ENCODE results near the gene SLC4A11.
"Not testable (repeated sequence)": the region's sequence is repeated elsewhere in the genome, so short reads cannot be mapped to it uniquely, and the experiment has no call there.

Gene SLC4A11

DNA sequence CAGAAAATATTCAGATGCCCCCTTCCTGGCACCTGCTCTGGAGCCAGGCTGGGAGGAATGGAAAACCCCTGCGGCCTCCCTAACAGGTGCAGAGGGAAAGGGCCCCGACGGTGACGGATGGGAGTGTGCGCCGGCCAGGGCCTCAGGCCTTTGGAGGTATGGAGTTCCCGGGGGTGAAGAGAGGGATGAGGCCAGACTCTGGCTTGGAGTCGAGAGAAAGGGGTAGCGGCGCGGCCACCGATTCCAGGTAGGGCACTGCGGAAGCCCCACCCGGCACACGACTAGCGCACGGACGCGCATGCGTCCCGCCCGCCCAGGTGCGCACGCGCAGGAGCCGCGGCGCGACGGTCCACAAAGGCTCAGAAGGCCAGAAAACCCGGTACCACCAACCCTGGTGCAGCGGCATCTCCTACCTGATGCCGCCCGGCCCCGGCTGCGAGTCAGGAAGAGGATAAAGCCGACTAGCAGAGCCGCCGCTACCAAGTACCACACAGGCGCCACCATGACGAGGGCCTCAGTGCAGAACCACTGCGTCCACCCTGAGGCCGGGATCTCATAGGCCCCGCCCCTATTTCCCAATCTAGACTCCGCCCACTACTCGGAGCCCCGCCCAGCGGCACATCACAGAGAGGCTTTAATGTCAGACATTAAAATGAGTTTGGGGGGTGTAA, 34.7 kb downstream of the SLC4A11 start, which contains the start of gene DDRGK1:
Gene DDRGK1 (minus strand): TSS at position 559 of the 671 bp plus-strand sequence. CDS start 55 bp downstream, at position 504.
- peak; percentile 86 to 97 (median 88) for DNase-seq (ENCODE audit: low read depth in 2 of 3, low spot score in 1 of 3)

DNA sequence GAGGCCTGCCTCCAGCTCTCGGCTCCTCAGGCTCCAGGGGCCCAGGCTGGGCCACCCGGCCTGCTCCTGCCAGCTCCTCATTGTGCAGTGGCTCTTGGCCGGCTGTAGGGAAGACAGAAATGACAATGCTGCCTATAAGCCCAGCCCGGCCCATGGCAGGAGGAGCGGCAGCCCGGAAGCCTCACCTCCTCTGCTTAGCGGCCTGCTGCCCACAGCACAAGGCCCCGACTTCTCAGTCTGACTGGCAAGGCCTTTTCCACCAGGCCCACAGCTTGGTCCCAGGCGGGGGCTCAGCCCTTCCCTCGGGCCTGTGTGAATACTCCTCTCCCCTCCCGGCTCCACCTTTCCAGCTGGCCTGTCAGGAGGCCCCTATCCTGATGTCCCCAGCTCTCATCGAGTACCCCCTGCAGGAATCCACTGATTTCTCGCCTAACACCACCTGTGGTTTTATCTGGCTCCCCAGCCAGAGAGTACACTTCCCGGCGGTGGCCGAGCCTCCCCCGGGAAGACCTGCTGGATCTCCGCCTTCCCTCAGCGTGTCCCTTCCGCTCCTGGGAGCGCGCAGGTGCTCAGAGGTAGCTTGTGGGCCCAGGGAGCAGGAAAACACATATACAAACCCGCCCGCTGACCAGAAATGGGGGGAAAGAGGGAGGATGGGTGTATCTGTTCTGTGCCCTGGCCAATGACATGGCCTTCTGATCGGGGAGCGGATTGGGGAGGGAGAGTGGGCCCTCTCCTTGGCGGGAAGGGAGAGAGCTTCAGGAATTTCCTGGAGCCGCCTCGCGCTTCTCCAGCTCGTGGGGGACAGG, 35.5 kb downstream of the SLC4A11 start:
- peak; percentile 9 to 29 (median 21) for DNase-seq (ENCODE audit: low read depth in 2 of 3, low spot score in 1 of 3)

DNA sequence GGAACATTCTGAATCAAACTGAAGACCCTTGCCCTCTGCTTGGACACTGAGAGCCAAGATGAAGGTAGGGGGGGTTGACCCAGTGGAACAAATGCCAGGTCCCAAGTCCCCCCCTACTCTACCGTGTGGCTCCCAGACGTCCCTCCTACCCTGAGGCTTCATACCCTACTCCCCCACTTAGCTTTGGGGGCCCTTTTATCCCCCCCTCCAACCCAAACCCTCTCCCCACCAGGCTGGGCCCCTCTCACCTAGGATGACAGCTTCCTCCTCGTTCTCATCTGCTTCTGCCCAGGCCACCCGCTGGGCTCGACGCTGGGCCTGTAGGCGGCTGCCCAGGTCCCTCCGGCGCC, 36.0 kb downstream of the SLC4A11 start:
- no peak for DNase-seq (ENCODE audit: low read depth in 2 of 3, low spot score in 1 of 3)

DNA sequence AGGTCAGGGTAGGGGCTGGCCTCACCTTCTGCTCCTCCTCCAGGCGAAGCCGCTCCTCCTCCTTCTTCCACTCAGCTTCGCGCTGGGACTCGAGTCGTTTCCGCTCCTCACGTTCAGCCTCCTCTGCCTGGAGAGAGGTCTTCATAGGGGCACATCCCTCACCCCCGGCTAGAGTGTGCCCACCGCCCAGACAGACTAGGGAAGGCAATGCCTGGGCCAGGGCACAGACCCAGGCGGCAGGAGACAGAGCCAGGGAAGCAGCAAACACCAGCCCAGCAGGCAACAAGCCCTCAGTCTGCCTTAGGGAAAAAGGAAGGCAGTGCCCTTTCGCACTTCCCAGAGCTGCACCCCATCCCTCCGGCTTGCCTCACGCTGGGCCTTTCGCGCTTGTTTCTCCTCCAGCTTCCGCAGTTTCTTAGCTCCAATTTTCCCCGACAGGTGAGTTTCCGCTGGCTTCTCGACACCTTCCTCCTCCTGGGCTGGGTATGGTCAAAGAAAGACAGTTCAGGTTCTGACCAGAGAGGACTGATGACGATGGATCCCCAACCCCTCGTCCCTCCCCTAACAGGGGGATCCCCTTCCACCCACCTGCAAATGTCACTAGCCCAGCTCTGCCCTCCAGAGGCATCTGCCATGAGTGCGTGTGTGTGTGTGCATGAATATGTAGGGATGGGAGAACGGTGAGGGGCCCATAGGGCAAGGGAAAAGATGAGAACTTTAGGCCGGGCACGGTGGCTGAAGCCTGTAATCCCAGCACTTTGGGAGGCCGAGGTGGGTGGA, 38.8 kb downstream of the SLC4A11 start:
- no peak for DNase-seq (ENCODE audit: low read depth in 2 of 3, low spot score in 1 of 3)

DNA sequence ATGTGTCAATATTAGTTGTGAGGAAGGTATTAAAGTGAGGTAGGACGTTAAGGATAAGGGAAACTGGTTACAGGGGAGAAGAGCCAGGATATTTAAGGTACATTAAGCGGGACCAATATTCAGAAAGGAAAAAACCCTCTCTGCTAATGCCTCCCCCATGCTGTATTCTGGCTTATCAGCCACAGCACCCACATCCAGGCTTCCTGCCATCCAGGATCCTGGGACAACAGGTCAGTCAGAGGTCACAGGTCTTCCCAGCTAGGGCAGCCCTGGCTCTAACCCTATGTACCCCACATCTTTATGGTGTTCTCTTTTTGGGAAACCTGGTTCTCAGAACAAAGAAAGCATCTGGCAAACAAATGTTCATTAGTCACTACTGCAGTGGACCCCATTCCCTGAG, 39.8 kb downstream of the SLC4A11 start:
- DNase-seq (ENCODE audit: low read depth in 2 of 3, low spot score in 1 of 3), result no peak

DNA sequence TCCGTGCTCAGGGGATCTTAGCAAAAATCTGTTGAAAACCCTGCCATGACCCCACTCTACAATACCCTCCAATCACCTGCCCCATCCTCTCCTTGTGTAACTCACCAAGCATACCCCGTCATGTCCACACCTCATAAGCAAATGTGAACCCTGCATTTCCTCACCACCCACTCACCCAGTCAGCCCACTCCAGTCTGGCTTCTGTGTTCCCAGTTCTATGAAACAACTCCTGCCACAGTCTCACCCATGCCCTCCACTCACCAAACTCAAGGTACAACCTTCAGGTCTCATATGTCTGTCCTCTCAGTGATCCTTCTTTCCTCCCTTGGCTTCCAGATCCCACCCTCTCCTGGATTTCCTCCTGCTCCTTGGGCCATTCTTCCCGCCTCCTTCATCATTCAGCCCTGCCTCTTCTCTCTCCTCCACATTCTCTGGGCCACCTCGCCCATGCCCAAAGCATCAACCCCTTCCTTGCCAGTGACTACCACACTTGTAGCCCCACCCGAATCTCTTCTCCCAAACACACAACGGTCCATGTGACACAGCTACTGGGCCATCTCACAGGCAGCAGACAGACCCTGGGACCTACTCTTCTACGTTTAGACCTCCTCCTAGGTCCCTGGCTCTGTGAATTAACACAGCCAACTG, 43.3 kb downstream of the SLC4A11 start:
- DNase-seq (ENCODE audit: low read depth in 2 of 3, low spot score in 1 of 3), result no peak

DNA sequence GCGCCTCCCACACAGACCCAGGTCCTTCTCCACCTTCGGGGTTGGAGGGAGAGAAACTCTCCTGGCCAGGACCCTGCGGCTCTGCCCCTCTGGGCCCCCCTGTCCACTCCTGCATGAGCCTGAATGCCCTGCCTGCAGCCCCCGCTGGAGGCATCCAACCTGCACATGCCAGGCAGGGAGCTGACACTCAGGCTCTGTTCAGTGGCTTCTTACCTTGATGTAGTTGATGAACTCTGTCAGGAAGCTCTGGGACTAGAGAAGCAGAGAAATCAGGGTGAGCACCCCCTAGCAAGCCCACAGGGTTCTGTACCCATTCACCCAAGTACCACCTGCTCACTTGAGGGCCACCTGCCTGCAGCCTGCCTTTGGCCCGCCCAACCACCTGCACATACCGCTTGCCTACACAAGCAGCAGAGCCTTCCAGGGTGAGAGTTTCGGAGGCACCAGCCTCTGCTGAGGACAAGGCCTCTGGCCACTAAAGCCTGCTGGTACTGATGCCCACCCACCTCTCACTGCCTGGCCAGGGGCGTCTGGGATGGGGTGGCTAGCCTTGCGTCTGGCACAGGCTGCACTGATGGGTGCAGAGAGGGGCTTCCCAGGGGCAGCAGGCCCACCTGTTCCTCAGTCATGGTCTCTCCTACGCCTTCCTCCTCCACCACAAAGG, 44.2 kb downstream of the SLC4A11 start:
- no peak for DNase-seq (ENCODE audit: low read depth in 2 of 3, low spot score in 1 of 3)

DNA sequence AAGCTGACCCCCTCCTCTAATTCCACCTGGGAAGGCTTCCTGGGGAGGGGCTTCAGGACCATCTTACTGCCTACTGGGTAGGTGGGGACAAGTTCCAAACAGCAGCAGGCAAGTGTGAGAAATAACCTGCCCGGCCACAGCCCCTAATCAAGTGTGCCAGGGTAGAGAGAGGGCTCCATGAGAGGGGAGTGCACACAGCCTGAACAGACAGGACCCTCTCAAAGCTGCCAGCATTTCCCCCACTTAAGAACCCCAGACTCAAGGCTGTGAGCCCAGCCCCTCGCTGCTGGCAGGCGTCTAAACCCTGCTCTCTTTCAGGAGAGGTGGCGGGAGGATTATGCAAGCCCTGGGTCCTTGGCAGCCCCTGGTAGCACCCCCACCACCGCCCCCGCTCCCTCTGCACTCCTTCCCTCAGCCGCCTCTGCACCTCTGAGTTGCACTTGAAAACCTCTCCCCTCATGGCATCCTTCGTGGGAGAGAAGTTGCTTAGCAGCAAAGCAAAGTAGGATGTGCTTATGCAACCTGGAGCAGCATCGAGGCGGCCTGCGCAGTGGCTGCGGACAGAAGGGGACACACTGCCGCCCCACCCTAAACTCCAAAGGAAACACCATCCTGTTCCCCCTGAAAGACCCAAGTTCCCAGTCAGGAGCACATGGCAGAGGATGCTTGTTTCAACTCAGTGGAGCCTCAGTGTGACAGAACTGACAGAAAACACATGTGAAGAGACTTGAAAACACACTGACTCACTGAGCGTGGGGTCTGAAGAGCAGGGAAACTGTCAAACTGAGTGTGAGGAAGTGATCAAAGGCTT, 45.0 kb downstream of the SLC4A11 start:
- no peak for DNase-seq (ENCODE audit: low read depth in 2 of 3, low spot score in 1 of 3)

DNA sequence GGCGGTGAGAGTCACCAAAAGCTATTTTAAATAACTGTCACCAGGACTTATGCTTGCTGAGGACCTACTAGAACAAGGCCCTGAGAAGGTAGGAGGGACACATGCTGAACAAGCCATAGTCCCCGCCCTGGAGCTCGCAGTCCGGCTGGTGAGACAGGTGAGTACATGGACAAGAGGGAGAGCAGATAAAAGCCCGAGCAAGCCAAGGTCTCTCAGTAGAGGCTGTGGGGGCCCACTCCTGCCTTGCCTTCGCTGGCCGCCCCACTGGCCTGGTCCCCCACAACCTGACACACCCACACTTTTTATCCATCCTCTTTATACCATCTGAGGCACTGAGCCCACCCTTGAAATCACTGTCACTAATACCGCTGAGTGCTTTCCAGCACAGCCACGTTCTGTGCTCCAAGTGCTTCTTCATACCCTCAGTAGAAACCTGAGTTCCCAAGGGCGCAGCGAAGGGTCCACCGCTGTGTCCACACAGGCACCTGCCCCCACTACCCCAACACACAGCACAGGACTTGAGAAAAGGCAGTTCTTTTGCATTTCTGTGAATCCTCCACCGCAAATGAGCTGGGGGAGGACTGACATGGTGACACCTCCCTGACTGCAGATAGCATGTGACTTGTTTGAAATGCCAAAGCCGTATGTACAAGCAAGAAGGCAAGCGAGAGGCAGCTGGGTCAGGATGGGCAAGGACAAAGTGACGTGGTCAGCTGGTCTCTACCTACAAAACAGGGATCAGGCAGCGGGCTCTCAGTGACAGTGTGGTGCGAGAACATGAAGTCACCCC, 46.6 kb downstream of the SLC4A11 start:
- no peak for DNase-seq (ENCODE audit: low read depth in 2 of 3, low spot score in 1 of 3)

DNA sequence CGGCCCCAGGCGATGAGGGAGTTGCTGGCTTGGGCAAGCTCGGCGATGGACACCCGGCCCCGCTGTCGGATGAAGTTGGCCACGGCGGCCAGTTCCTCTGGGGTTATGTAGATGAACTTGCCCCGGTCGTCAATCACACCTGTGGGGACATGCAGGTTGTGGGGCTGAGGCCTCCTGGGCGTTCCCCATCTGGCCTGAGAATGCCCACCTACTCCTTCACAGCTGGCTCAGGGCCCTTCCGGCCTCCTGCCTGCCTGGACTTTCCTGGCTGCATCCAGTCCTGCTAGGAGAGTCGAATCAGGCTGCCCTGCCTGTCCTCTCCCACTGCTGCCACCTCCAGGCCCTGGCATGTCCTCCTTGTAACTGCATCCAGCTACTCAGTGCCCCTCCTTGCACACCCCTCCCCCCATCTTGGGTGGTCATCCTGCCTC, 48.3 kb downstream of the SLC4A11 start:
- no peak for DNase-seq (ENCODE audit: low read depth in 2 of 3, low spot score in 1 of 3)

DNA sequence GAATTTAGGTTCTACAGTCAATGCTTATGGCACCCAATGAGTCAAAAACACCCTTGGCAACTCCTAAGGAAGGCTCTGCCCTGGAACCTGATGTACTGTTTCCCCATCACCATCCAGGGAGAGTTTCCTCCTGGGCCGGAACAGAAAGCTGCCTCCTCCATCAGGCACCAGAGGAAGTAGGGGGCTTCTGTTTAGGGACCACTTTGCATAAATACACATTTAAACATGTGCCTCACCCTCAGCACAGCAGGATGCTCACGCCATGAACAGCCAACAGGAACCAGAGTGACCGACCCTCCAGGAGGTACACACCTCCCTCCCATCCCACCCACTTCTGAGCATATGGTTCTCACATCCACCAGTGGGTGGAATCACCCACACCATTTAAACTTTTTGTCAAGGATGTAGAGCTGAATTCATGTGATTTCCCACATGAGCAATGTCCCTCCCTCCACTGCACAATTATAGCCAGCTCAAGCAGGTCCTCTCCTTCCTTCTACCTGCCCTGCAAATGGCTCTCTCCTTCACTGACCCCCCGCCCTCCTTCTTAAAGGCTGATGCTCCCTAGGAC, 49.3 kb downstream of the SLC4A11 start:
- no peak for DNase-seq (ENCODE audit: low read depth in 2 of 3, low spot score in 1 of 3)

DNA sequence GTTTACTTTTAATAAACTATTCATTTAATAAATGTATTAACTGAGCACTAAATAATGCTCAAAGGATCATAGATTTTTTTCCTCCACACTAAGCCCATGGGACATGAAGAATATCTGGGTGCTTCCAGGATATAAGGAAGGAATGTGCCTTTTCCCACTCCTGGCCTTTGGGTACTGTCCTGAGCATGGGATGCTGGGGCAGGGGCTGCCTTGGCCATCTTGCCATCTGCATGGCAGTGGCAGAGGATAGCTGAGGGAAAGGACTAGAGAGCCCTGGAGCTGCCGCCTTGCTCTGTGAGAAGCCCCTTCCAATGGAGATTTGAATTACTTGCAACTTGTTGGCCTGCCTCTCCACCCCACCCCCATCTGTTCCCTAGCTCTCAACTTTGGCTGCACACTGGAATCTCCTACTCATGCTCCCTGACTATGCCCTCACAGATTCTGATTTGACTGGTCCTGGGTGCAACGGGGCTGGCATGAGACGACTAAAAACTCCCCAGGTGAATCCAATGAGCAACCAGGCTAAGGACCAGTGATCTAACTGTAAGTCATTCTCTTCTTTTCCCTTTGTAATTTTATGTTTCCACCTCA, 50.1 kb downstream of the SLC4A11 start:
- no peak for DNase-seq (ENCODE audit: low read depth in 2 of 3, low spot score in 1 of 3)

DNA sequence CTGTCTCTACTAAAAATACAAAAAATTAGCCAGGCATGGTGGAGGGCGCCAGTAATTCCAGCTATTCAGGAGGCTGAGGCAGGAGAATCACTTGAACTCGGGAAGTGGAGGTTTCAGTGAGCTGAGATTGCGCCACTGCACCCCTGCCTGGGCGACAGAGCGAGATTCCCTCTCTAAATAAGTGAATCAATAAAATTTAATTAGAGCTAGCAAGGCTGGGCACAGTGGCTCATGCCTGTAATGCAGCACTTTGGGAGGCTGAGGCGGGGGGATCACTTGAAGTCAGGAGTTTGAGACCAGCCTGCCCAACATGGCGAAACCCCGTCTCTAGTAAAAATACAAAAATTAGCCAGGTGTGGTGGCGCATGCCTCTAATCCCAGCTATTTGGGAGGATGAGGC, 51.1 kb downstream of the SLC4A11 start:
- DNase-seq (ENCODE audit: low read depth in 2 of 3, low spot score in 1 of 3), result not testable (repeated sequence)

DNA sequence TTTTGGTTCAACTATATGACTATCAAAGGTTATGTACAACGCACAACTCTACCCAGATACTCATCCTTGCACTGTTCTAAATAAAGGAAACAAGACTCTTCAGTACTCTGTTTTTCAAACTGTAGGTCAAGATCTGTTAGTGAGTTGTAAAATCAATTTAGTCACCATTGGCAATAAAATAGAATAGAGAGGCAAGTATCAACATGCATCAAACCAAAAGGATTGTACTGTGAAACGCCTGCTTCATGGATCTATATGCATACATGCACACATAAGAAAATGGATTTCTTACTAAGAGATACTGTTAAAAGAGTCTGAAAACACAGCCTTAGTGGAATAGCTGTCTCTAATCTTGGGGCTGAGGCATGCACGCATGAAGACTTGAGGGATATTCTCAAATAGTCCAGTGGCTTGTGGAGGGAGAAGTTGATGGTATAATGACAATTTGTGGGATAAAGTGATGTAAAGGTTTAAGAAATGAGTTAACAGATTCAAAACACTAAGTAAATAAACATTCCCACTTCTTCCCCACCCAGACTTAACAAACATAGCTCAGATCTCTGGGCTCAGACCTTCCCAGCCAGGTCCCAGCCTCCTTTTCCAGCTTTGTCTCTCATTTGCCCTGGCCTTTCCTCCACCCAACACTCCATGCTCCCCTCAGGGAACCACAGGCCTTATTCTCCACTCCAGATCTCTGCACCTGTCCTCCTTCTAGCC, 54.9 kb downstream of the SLC4A11 start:
- DNase-seq (ENCODE audit: low read depth in 2 of 3, low spot score in 1 of 3), result no peak

DNA sequence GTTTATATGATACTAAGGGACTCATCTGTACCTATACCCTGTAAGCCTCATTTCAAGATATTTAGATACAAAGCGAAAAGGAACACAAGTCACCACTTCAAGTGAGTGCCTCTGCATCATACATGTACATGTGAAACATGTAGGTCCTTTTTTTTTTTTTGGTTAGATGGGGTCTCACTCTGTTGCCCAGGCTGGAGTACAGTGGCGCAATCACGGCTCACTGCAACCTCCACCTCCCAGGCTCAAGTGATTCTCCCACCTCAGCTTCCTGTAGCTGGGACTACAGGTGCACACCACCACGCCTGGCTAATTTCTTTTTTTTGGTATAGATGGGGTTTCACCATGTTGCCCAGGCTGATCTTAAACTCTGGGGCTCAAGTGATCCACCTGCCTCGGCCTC, 56.6 kb downstream of the SLC4A11 start:
- DNase-seq (ENCODE audit: low read depth in 2 of 3, low spot score in 1 of 3), result not testable (repeated sequence)

DNA sequence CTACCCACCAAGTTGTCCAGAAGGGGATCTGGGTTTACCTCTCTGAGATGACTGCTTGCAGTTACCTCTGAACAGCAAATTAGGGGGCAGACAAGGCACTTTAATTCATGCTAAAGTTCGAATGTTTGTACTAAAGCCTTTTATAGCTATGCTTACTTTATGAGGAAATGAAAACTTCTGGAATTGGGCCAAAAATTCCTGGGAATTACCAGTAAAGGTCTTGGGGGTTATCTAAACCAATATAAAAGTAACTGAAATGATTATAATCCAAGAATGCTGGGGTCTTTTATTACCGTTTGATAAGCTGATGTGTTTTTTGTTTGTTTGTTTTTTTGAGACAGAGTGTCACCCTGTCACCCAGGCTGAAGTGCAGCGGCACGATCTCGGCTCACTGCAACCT, 57.7 kb downstream of the SLC4A11 start:
- no peak for DNase-seq (ENCODE audit: low read depth in 2 of 3, low spot score in 1 of 3)

DNA sequence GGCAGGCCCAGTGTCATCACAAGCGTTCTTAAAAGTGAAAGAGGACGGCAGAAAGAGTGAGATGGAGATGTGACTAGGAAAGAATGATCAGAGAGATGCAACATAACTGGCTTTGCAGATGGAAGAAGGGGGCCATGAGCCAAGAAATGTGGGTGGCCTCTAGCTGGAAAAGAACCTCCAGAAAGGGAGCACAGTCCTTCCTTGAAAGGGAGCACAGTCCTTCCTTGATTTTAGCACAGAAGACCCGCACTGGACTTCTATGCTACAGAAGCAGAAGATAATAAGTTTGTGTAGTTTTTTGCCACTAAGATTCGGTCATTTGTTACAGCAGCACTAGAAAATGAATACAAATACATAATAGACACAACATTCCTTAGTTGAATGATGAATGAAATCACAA, 58.7 kb downstream of the SLC4A11 start:
- DNase-seq (ENCODE audit: low read depth in 2 of 3, low spot score in 1 of 3), result no peak
